B cell (primary cell): ENCODE measurements around the gene DSCAML1. TPM values are rescaled to one million over a fixed set of nuclear protein-coding genes. Genes with fewer than 3 reads are reported as not detected.

ENCODE experiments used
- ATAC-seq: fragments of 200-7000 bp; cut with Tn5 transposase; one replicate; pipeline ENCODE4 v1.10.0; 2021; ENCODE audit warnings: low read depth, mild to moderate bottlenecking, moderate number of reproducible peaks, moderate library complexity
- CTCF ChIA-PET: fragments of 350-600 bp; sonication (Branson Sonifier 250); formaldehyde crosslinking; loops from one replicate; lab custom pipeline; 2021; ENCODE audit warnings: antibody characterized with exemption, inconsistent platforms; lab: Charles Lee
- POLR2A ChIA-PET: fragments of 350-600 bp; sonication (Branson Sonifier 250); formaldehyde crosslinking; loops from one replicate; lab custom pipeline; 2021; ENCODE audit warnings: antibody characterized with exemption; lab: Charles Lee
- DNase-seq: peaks from one replicate; pipeline ENCODE4 v3.0.0; 2013
- H2AFZ ChIP-seq: 2 replicates; pipeline ENCODE4 v1.6.1; 2012; ENCODE audit warnings: mild to moderate bottlenecking, low read depth, low read length; ENCODE audit not compliant: insufficient read depth, poor library complexity, severe bottlenecking
- H3K27ac ChIP-seq, 2 donors: 1 replicate in 1 of 2; 2 replicates in 1 of 2; pipeline ENCODE4 v1.5.1; 2012 to 2013; ENCODE audit warnings: low read length in 2 of 2, mild to moderate bottlenecking in 2 of 2, moderate library complexity in 1 of 2
- H3K27me3 ChIP-seq, 4 experiments: fragments of 200-600 bp in 1 of 4; sonication (generic) in 1 of 4; replicated peaks in 1 of 4; 1 replicate in 2 of 4; 2 replicates in 2 of 4; pipeline versions ENCODE4 v1.6.1 to v1.7.0; 2013 to 2016; ENCODE audit warnings: low read length in 3 of 4, mild to moderate bottlenecking in 2 of 4, mixed read lengths in 1 of 4, moderate library complexity in 1 of 4; ENCODE audit not compliant: insufficient read depth in 4 of 4, control insufficient read depth in 3 of 4; ENCODE audit errors: control extremely low read depth in 1 of 4
- H3K36me3 ChIP-seq, 2 experiments: replicated peaks in 1 of 2; 1 replicate in 1 of 2; 2 replicates in 1 of 2; pipeline versions ENCODE4 v1.6.1 to v1.7.1; 2013; ENCODE audit warnings: low read length in 1 of 2; ENCODE audit not compliant: insufficient read depth in 2 of 2, control insufficient read depth in 1 of 2; ENCODE audit errors: control extremely low read depth in 1 of 2, extremely low read depth in 1 of 2
- H3K4me1 ChIP-seq, 2 donors: fragments of 200-600 bp in 1 of 2; sonication (generic) in 1 of 2; 1 replicate in 1 of 2; 2 replicates in 1 of 2; pipeline versions ENCODE4 v1.5.1 to v1.6.1; 2013 to 2017; ENCODE audit warnings: low read length in 2 of 2; ENCODE audit not compliant: control insufficient read depth in 2 of 2, insufficient read depth in 2 of 2
- H3K4me2 ChIP-seq: replicated peaks from 2 replicates; pipeline ENCODE3; 2012; ENCODE audit warnings: mild to moderate bottlenecking, low read depth, low read length; ENCODE audit not compliant: poor library complexity, severe bottlenecking
- H3K4me3 ChIP-seq, 5 experiments: fragments of 200-600 bp in 1 of 5; sonication (generic) in 1 of 5; 1 replicate in 3 of 5; 2 replicates in 2 of 5; pipeline versions ENCODE4 v1.5.1 to v1.7.0; 2011 to 2016; ENCODE audit warnings: low read length in 4 of 5, mild to moderate bottlenecking in 4 of 5, low read depth in 2 of 5, control low read depth in 1 of 5, moderate library complexity in 1 of 5; ENCODE audit not compliant: insufficient read depth in 1 of 5; ENCODE audit errors: control extremely low read depth in 1 of 5, extremely low read depth in 1 of 5
- H3K79me2 ChIP-seq: fragments of 200-600 bp; sonication (generic); one replicate; pipeline ENCODE4 v1.6.0; 2016; ENCODE audit warnings: low read length; ENCODE audit not compliant: control insufficient read depth, insufficient read depth
- H3K9ac ChIP-seq: fragments of 200-600 bp; sonication (generic); 2 replicates; pipeline ENCODE4 v1.6.1; 2017; ENCODE audit warnings: mild to moderate bottlenecking, low read length, moderate library complexity
- H3K9me3 ChIP-seq, 3 donors: one replicate each; pipeline versions ENCODE4 v1.6.1 to v1.7.1; 2013; ENCODE audit warnings: low read length in 2 of 3; ENCODE audit not compliant: control insufficient read depth in 2 of 3, insufficient read depth in 1 of 3; ENCODE audit errors: control extremely low read depth in 1 of 3
- H4K20me1 ChIP-seq: 2 replicates; pipeline ENCODE4 v1.6.0; 2012; ENCODE audit warnings: mild to moderate bottlenecking, low read length; ENCODE audit not compliant: insufficient read depth, control insufficient read depth, poor library complexity, severe bottlenecking
- H3K27ac Mint-ChIP-seq: one replicate; pipeline ENCODE4 v1.8.0; 2021; ENCODE audit warnings: mixed read lengths
- H3K27me3 Mint-ChIP-seq: one replicate; pipeline ENCODE4 v1.8.0; 2021; ENCODE audit warnings: mixed read lengths
- H3K4me1 Mint-ChIP-seq: one replicate; pipeline ENCODE4 v1.8.0; 2021; ENCODE audit warnings: mixed read lengths
- H3K4me3 Mint-ChIP-seq: one replicate; pipeline ENCODE4 v1.8.0; 2021; ENCODE audit warnings: mixed read lengths
- H3K9me3 Mint-ChIP-seq: one replicate; pipeline ENCODE4 v1.8.0; 2022; ENCODE audit warnings: mixed read lengths; ENCODE audit not compliant: insufficient read depth
- EZH2 ChIP-seq: IDR thresholded peaks from 2 replicates; pipeline ENCODE4 v1.6.1; 2012; ENCODE audit warnings: borderline replicate concordance, low read depth, mild to moderate bottlenecking, moderate library complexity, low read length; ENCODE audit not compliant: insufficient read depth, poor library complexity, severe bottlenecking
- WGBS: methylation state at CpG from one replicate; pipeline ENCODE4 v1.1.5; 2013; ENCODE audit warnings: missing lambda C conversion rate; ENCODE audit not compliant: insufficient coverage; 5-methylcytosine and 5-hydroxymethylcytosine counted together
- intact Hi-C: fragments of 100-400 bp; cut with micrococcal nuclease; formaldehyde crosslinking; loops from one replicate; pipeline ENCODE4 v1.10.0; 2022
- polyA plus RNA-seq: library from polyadenylated mRNA; depleted of rRNA; stranded (reverse); fragments of >200 nt; gene quantifications from 2 replicates; pipeline ENCODE4 v1.2.3, GENCODE V29; 2012
- total RNA-seq, 2 donors: library from RNA; stranded (reverse); fragments of 120-200 nt in 1 of 2; gene quantifications; 1 replicate in 1 of 2; 2 replicates in 1 of 2; pipeline versions ENCODE4 v1.2.3 to v1.2.4, GENCODE V29; 2013 to 2022
- TF ChIP-seq, protein P1 (sequence below): fragments of 200-600 bp; IDR thresholded peaks from one replicate; pipeline ENCODE4 v1.8.0; 2022; ENCODE audit warnings: antibody characterized with exemption, mild to moderate bottlenecking

Gene DSCAML1
- total and polyA plus RNA-seq, 2 donors (not counting 1 experiment from before 2014, with no cell fraction given), result 1.2 to 6.2 TPM

DNA sequence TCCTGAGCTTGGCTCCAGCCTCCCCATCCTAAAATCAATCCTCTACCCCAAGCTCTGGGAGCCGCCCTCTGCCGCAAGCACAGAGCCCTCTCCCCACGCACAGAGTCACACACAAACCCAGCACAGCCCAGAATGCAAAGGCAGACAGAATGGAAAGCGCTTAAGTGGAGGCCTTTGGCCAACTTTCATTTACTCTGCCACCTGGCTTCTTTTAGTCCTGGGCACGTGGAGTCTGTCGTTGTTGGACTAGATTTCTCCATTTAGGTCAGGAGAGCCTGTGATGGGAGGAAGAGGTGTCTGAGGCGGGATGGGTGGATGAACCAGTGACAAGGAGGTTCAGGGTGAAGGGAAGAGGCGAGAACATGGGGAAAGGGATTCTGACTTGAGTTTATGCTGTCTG lies 191.7 kb downstream of the DSCAML1 start:
- WGBS, result 81% methylated on average over 6 of the region's 8 CpGs
- POLR2A ChIA-PET, result no interaction called here
- TF ChIP-seq, protein P1, sequence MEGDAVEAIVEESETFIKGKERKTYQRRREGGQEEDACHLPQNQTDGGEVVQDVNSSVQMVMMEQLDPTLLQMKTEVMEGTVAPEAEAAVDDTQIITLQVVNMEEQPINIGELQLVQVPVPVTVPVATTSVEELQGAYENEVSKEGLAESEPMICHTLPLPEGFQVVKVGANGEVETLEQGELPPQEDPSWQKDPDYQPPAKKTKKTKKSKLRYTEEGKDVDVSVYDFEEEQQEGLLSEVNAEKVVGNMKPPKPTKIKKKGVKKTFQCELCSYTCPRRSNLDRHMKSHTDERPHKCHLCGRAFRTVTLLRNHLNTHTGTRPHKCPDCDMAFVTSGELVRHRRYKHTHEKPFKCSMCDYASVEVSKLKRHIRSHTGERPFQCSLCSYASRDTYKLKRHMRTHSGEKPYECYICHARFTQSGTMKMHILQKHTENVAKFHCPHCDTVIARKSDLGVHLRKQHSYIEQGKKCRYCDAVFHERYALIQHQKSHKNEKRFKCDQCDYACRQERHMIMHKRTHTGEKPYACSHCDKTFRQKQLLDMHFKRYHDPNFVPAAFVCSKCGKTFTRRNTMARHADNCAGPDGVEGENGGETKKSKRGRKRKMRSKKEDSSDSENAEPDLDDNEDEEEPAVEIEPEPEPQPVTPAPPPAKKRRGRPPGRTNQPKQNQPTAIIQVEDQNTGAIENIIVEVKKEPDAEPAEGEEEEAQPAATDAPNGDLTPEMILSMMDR, result no peak
- TF ChIP-seq EZH2, result no peak

DNA sequence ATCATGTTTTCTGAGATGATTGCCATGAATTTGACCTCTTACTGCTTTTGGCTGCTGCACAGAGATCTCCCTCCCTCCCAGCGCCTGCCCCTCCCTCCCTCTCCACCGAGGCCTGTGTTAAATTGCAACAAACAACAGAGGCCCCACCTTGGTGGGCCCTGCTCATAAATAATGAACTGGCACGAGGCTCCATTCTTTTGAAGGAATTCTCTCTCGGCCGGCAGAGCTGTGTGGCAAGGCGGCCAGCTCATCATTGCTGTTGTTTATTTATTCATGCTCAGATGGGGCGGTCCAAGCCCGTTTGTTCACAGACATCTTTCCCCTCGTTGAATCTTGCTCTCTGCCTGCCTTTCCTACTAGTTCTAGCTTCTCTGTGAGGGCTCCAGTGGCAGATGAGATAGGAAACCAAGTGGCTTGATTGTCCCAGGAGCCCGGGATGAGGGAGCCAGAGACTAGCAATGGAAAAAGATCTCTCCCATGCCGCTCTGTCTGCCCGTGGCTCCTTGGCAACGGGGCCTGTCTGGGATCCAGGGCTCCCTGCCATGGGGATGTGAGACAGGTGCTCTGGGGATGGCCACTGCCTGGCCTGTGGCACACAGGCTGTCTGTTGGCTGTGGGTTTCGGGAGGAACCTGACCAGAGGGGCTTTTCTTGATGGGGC lies 192.6 kb downstream of the DSCAML1 start:
- H3K27ac ChIP-seq, result no peak overlapping the region
- H2AFZ ChIP-seq, result no peak overlapping the region
- H3K4me1 ChIP-seq, result no peaks in the 10 kb centered on the region
- peaks cover 0 to 3% (median 0%) of the 10 kb centered on the region in 3 donors for H3K9me3 ChIP-seq
- intact Hi-C loops, result no loop called here
- ChIA-PET POLR2A (no interaction called here), CTCF (no interaction called here)
- no peaks in the 10 kb centered on the region for H4K20me1 ChIP-seq
- no peaks in the 10 kb centered on the region for H3K79me2 ChIP-seq
- H3K9ac ChIP-seq, result no peak overlapping the region
- H3K36me3 ChIP-seq, result no peaks in the 10 kb centered on the region
- DNase-seq (no peak), ATAC-seq (no peak)
- Mint-ChIP-seq H3K27me3 (peaks cover 16% of the 10 kb centered on the region), H3K9me3 (no peaks in the 10 kb centered on the region), H3K4me1 (no peaks in the 10 kb centered on the region), H3K4me3 (no peak overlapping the region), H3K27ac (no peak overlapping the region)
- TF ChIP-seq, protein P1, result no peak
- no peak for TF ChIP-seq EZH2
- H3K4me2 ChIP-seq, result no peak overlapping the region
- no peak overlapping the region for H3K4me3 ChIP-seq
- WGBS, result 78% methylated on average over 13 of the region's 14 CpGs
- peaks cover 0 to 4% (median 1%) of the 10 kb centered on the region in 4 experiments for H3K27me3 ChIP-seq

More for the DNA sequence above, 191.7 kb downstream of the DSCAML1 start:
- no peak overlapping the region for H3K4me3 ChIP-seq
- H3K9ac ChIP-seq, result no peak overlapping the region
- Mint-ChIP-seq H3K9me3 (no peaks in the 10 kb centered on the region), H3K27me3 (peaks cover 13% of the 10 kb centered on the region), H3K4me3 (no peak overlapping the region), H3K4me1 (peaks cover 7% of the 10 kb centered on the region), H3K27ac (no peak overlapping the region)
- peaks cover 0 to 3% of the 10 kb centered on the region in 2 donors for H3K4me1 ChIP-seq
- no peaks in the 10 kb centered on the region for H3K79me2 ChIP-seq
- CTCF ChIA-PET, result no interaction called here
- peaks cover 0 to 4% (median 1%) of the 10 kb centered on the region in 4 experiments for H3K27me3 ChIP-seq
- no peaks in the 10 kb centered on the region for H3K36me3 ChIP-seq
- intact Hi-C loops, result no loop called here
- no peak overlapping the region for H2AFZ ChIP-seq
- no peak for DNase-seq
- H4K20me1 ChIP-seq, result no peaks in the 10 kb centered on the region
- H3K4me2 ChIP-seq, result no peak overlapping the region
- ATAC-seq, result no peak
- peaks cover 0 to under 1% (median 0%) of the 10 kb centered on the region in 3 donors for H3K9me3 ChIP-seq
- no peak overlapping the region for H3K27ac ChIP-seq
